PC-9 (cell line): ENCODE results near the gene CACNA1B.

ENCODE experiments used
- CTCF ChIP-seq: fragments of 200-600 bp; sonication (generic); conservative IDR thresholded peaks from 2 replicates; pipeline ENCODE4 v1.6.1; 2017; ENCODE audit warnings: mixed run types, antibody characterized with exemption, mild to moderate bottlenecking, moderate library complexity
- EZH2 ChIP-seq: fragments of 200-600 bp; sonication (generic); IDR thresholded peaks from 2 replicates; pipeline ENCODE4 v1.8.0; 2017; ENCODE audit warnings: antibody characterized with exemption, low read depth

DNA sequence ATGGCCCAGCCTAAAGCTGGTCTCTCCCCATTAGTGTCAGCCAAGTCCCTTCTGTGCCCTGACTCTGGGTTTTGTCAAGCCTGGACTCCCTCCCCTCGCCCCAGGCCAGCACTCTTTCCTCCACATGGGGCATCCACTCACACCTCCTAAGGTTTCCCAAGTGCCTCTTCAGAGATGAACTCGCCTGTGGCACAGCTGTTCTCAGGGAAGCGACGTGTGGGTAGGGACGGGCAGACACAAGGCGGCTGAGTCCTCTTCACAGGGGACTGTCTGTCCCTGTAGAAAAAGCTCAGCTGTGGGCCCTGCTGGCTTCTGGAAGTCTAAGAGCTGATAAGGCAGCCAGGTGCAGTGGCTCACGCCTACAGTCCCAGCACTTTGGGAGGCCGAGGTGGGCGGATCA, 78.5 kb downstream of the CACNA1B start:
- TF ChIP-seq CTCF (no peak), EZH2 (no peak)
